ENCODE results near the gene RPS19BP1. TPM values are rescaled to one million over a fixed set of nuclear protein-coding genes. Genes with fewer than 3 reads are reported as not detected.
A peak's percentile ranks its signal among the peaks of the same experiment; 100 is the strongest.

Gene RPS19BP1
- total and polyA plus RNA-seq, 7 experiments from 2014 or later = 35.2 to 162 (median 61.8) TPM

GRCh38 chr22:39569066-39569465, 36.5 kb upstream of the RPS19BP1 start:
- no peak overlapping the region for H3K4me3 Mint-ChIP-seq
- H3K4me1 ChIP-seq (ENCODE audit: control insufficient read depth in 2 of 2, insufficient read depth in 2 of 2, low read length in 2 of 2) = peaks cover 10 to 17% of the 10 kb centered on the region in 2 donors
- H3K4me1 Mint-ChIP-seq = peaks cover 12 to 26% (median 23%) of the 10 kb centered on the region in 7 donors
- DNase-seq (no peak), ATAC-seq (no peak)
- no peak overlapping the region for H3K4me3 ChIP-seq (ENCODE audit: low read length)
- no peaks in the 10 kb centered on the region for H3K27me3 ChIP-seq (ENCODE audit: control insufficient read depth in 2 of 2, insufficient read depth in 2 of 2, low read length in 2 of 2)
- peak overlapping the region in 2 of 9 donors; percentile 32 to 61 for H3K27ac Mint-ChIP-seq
- H3K36me3 ChIP-seq (ENCODE audit: control insufficient read depth in 2 of 3, insufficient read depth in 3 of 3, low read length in 3 of 3) = no peaks in the 10 kb centered on the region
- H3K27me3 Mint-ChIP-seq = peaks cover 0 to 4% (median 0%) of the 10 kb centered on the region in 5 donors
- H3K9me3 Mint-ChIP-seq = peaks cover 0 to 9% (median 0%) of the 10 kb centered on the region in 11 donors
- H3K9me3 ChIP-seq (ENCODE audit: control insufficient read depth in 2 of 3, low read length in 3 of 3) = peaks cover 0 to 4% (median 0%) of the 10 kb centered on the region in 3 experiments
- intact Hi-C loops (cut with micrococcal nuclease) = loop anchor here in 1 of 2 donors (5.0 kb wide), 2 partner anchors 33 to 93 kb away; no protein-coding TSS in a partner anchor
- no peak overlapping the region for H3K27ac ChIP-seq (ENCODE audit: low read depth, low read length)
- peaks cover 0 to 8% (median 0%) of the 10 kb centered on the region in 5 donors for H3K36me3 Mint-ChIP-seq
- ChIA-PET CTCF (interaction anchor here (0.9 kb wide), 1 partner anchor 73 kb away, joined by 3 read pairs; no protein-coding TSS in a partner anchor), POLR2A (no interaction called here)

GRCh38 chr22:39568278-39568981, 35.9 kb upstream of the RPS19BP1 start:
- Histone ChIP-seq H3K27ac (ENCODE audit: low read depth, low read length) (no peak overlapping the region), H3K36me3 (ENCODE audit: control insufficient read depth in 2 of 3, insufficient read depth in 3 of 3, low read length in 3 of 3) (no peaks in the 10 kb centered on the region), H3K27me3 (ENCODE audit: control insufficient read depth in 2 of 2, insufficient read depth in 2 of 2, low read length in 2 of 2) (no peaks in the 10 kb centered on the region), H3K4me3 (ENCODE audit: low read length) (no peak overlapping the region), H3K9me3 (ENCODE audit: control insufficient read depth in 2 of 3, low read length in 3 of 3) (peaks cover 0 to 4% (median 0%) of the 10 kb centered on the region in 3 experiments), H3K4me1 (ENCODE audit: control insufficient read depth in 2 of 2, insufficient read depth in 2 of 2, low read length in 2 of 2) (peaks cover 10 to 17% of the 10 kb centered on the region in 2 donors)
- intact Hi-C loops (cut with micrococcal nuclease) = loop anchor here in 1 of 2 donors (5.0 kb wide), 2 partner anchors 34 to 94 kb away; no protein-coding TSS in a partner anchor
- Mint-ChIP-seq H3K9me3 (peaks cover 0 to 9% (median 0%) of the 10 kb centered on the region in 11 donors), H3K36me3 (peaks cover 0 to 8% (median 0%) of the 10 kb centered on the region in 5 donors), H3K4me3 (peak overlapping the region in 6 of 10 donors; percentile 32 to 76 (median 65)), H3K27ac (peak overlapping the region in 6 of 9 donors; percentile 59 to 95 (median 78)), H3K4me1 (peaks cover 12 to 26% (median 23%) of the 10 kb centered on the region in 7 donors), H3K27me3 (peaks cover 0 to 4% (median 0%) of the 10 kb centered on the region in 5 donors)
- ATAC-seq (no peak), DNase-seq (no peak)
- POLR2A ChIA-PET = no interaction called here
- CTCF ChIA-PET = interaction anchor here (0.9 kb wide), 1 partner anchor 72 kb away, joined by 3 read pairs; no protein-coding TSS in a partner anchor

- H3K27ac ChIP-seq (ENCODE audit: low read depth, low read length) = no peak overlapping the region
- peak overlapping the region; percentile 67 to 95 (median 77) for H3K27ac Mint-ChIP-seq
- peaks cover 0 to 9% (median 0%) of the 10 kb centered on the region in 11 donors for H3K9me3 Mint-ChIP-seq
- ChIA-PET CTCF (interaction anchor here (0.6 to 1.1 kb wide), 4 partner anchors 148 to 457 kb away, joined by 3 to 4 read pairs (median 3); no protein-coding TSS in a partner anchor), POLR2A (interaction anchor here (0.6 to 1.2 kb wide), 7 partner anchors 10 to 477 kb away, joined by 3 read pairs; no protein-coding TSS in a partner anchor)
- peaks cover 0 to 4% (median 0%) of the 10 kb centered on the region in 5 donors for H3K27me3 Mint-ChIP-seq
- peak overlapping the region; percentile 32 to 76 (median 62) for H3K4me3 Mint-ChIP-seq
- no peaks in the 10 kb centered on the region for H3K36me3 ChIP-seq (ENCODE audit: control insufficient read depth in 2 of 3, insufficient read depth in 3 of 3, low read length in 3 of 3)
- peaks cover 0 to 8% (median 0%) of the 10 kb centered on the region in 5 donors for H3K36me3 Mint-ChIP-seq
- peaks cover 12 to 26% (median 23%) of the 10 kb centered on the region in 7 donors for H3K4me1 Mint-ChIP-seq
- H3K4me1 ChIP-seq (ENCODE audit: control insufficient read depth in 2 of 2, insufficient read depth in 2 of 2, low read length in 2 of 2) = peaks cover 10 to 17% of the 10 kb centered on the region in 2 donors
- H3K27me3 ChIP-seq (ENCODE audit: control insufficient read depth in 2 of 2, insufficient read depth in 2 of 2, low read length in 2 of 2) = no peaks in the 10 kb centered on the region
- H3K9me3 ChIP-seq (ENCODE audit: control insufficient read depth in 2 of 3, low read length in 3 of 3) = peaks cover 0 to 4% (median 0%) of the 10 kb centered on the region in 3 experiments
- intact Hi-C loops (cut with micrococcal nuclease) = loop anchor here in 1 of 2 donors (1.0 to 5.0 kb wide), 3 partner anchors 35 to 374 kb away; no protein-coding TSS in a partner anchor
- H3K4me3 ChIP-seq (ENCODE audit: low read length) = peak overlapping the region; percentile 41
- ATAC-seq = peak; percentile 87
- DNase-seq = peak in 8 of 9 donors; percentile 35 to 67 (median 61)
Measured at GRCh38 chr22:39567135-39567946, 34.8 kb upstream of the RPS19BP1 start.

GRCh38 chr22:39565414-39565944, 32.9 kb upstream of the RPS19BP1 start:
- no peak for ATAC-seq

GRCh38 chr22:39563571-39564428, 31.3 kb upstream of the RPS19BP1 start:
- Mint-ChIP-seq H3K27me3 (peaks cover 0 to 15% (median 0%) of the 10 kb centered on the region in 5 donors), H3K4me3 (no peak overlapping the region), H3K9me3 (peaks cover 0 to 9% (median 0%) of the 10 kb centered on the region in 11 donors), H3K4me1 (peaks cover 13 to 26% (median 23%) of the 10 kb centered on the region in 7 donors), H3K27ac (no peak overlapping the region), H3K36me3 (peaks cover 0 to 8% (median 0%) of the 10 kb centered on the region in 5 donors)
- Histone ChIP-seq H3K9me3 (ENCODE audit: control insufficient read depth in 2 of 3, low read length in 3 of 3) (no peaks in the 10 kb centered on the region), H3K36me3 (ENCODE audit: control insufficient read depth in 2 of 3, insufficient read depth in 3 of 3, low read length in 3 of 3) (no peaks in the 10 kb centered on the region), H3K4me1 (ENCODE audit: control insufficient read depth in 2 of 2, insufficient read depth in 2 of 2, low read length in 2 of 2) (peaks cover 10 to 17% of the 10 kb centered on the region in 2 donors), H3K4me3 (ENCODE audit: low read length) (no peak overlapping the region), H3K27ac (ENCODE audit: low read depth, low read length) (no peak overlapping the region), H3K27me3 (ENCODE audit: control insufficient read depth in 2 of 2, insufficient read depth in 2 of 2, low read length in 2 of 2) (no peaks in the 10 kb centered on the region)
- ATAC-seq = no peak
- intact Hi-C loops (cut with micrococcal nuclease) = loop anchor here in 1 of 2 donors (5.0 kb wide), 1 partner anchor 459 kb away; no protein-coding TSS in a partner anchor
- no peak for DNase-seq
- ChIA-PET CTCF (interaction anchor here (0.9 kb wide), 1 partner anchor 25 kb away, joined by 3 read pairs; no protein-coding TSS in a partner anchor), POLR2A (interaction anchor here (0.6 kb wide), 1 partner anchor 468 kb away, joined by 3 read pairs; no protein-coding TSS in a partner anchor)

More at GRCh38 chr22:39565414-39565944, 32.9 kb upstream of the RPS19BP1 start:
- Mint-ChIP-seq H3K9me3 (peaks cover 0 to 9% (median 0%) of the 10 kb centered on the region in 11 donors), H3K4me1 (peaks cover 13 to 26% (median 23%) of the 10 kb centered on the region in 7 donors), H3K36me3 (peaks cover 0 to 8% (median 0%) of the 10 kb centered on the region in 5 donors), H3K27ac (peak overlapping the region in 5 of 9 donors; percentile 3 to 66 (median 47)), H3K4me3 (peak overlapping the region in 5 of 10 donors; percentile 4 to 32 (median 20)), H3K27me3 (peaks cover 0 to 7% (median 0%) of the 10 kb centered on the region in 5 donors)
- H3K27ac ChIP-seq (ENCODE audit: low read depth, low read length) = no peak overlapping the region
- intact Hi-C loops (cut with micrococcal nuclease) = loop anchor here in 1 of 2 donors (5.0 kb wide), 2 partner anchors 37 to 97 kb away; no protein-coding TSS in a partner anchor
- H3K4me3 ChIP-seq (ENCODE audit: low read length) = no peak overlapping the region
- peaks cover 0 to 4% (median 0%) of the 10 kb centered on the region in 3 experiments for H3K9me3 ChIP-seq (ENCODE audit: control insufficient read depth in 2 of 3, low read length in 3 of 3)
- peaks cover 10 to 17% of the 10 kb centered on the region in 2 donors for H3K4me1 ChIP-seq (ENCODE audit: control insufficient read depth in 2 of 2, insufficient read depth in 2 of 2, low read length in 2 of 2)
- H3K36me3 ChIP-seq (ENCODE audit: control insufficient read depth in 2 of 3, insufficient read depth in 3 of 3, low read length in 3 of 3) = no peaks in the 10 kb centered on the region
- POLR2A ChIA-PET = interaction anchor here (0.7 kb wide), 1 partner anchor 758 kb away, joined by 3 read pairs; no protein-coding TSS in a partner anchor
- no peak for DNase-seq
- H3K27me3 ChIP-seq (ENCODE audit: control insufficient read depth in 2 of 2, insufficient read depth in 2 of 2, low read length in 2 of 2) = no peaks in the 10 kb centered on the region
- CTCF ChIA-PET = no interaction called here
